NCI-H128 (cell line): ENCODE measurements around the gene ATP10A.
"Not testable (repeated sequence)": the region's sequence is repeated elsewhere in the genome, so short reads cannot be mapped to it uniquely, and the experiment has no call there.

Experiments used
- DNase-seq: peaks from one replicate; lab custom pipeline; 2025; ENCODE audit not compliant: unreplicated experiment; lab: John Stamatoyannopoulos, UW

The ATP10A gene

GRCh38 chr15:25667829-25668228 lies 195.3 kb downstream of the ATP10A start:
- DNase-seq, result no peak

- no peak for DNase-seq
Observed at GRCh38 chr15:25665913-25666312, 197.2 kb downstream of the ATP10A start.

GRCh38 chr15:25664761-25665160 lies 198.4 kb downstream of the ATP10A start:
- no peak for DNase-seq

- no peak for DNase-seq
Observed at GRCh38 chr15:25663515-25663914, 199.6 kb downstream of the ATP10A start.

GRCh38 chr15:25661898-25662297 lies 201.2 kb downstream of the ATP10A start:
- DNase-seq, result no peak

GRCh38 chr15:25659251-25659650 lies 203.9 kb downstream of the ATP10A start:
- DNase-seq, result no peak

GRCh38 chr15:25658560-25658959 lies 204.6 kb downstream of the ATP10A start:
- DNase-seq, result no peak

- DNase-seq, result no peak
Observed at GRCh38 chr15:25655207-25655948, 207.7 kb downstream of the ATP10A start.

GRCh38 chr15:25653371-25653770 lies 209.8 kb downstream of the ATP10A start:
- DNase-seq, result no peak

GRCh38 chr15:25652704-25653103 lies 210.4 kb downstream of the ATP10A start:
- no peak for DNase-seq

- no peak for DNase-seq
Observed at GRCh38 chr15:25649390-25649789, 213.7 kb downstream of the ATP10A start.

GRCh38 chr15:25643120-25643519 lies 220.0 kb downstream of the ATP10A start:
- no peak for DNase-seq

- no peak for DNase-seq
Observed at GRCh38 chr15:25641762-25642161, 221.4 kb downstream of the ATP10A start.

- no peak for DNase-seq
Observed at GRCh38 chr15:25641361-25641760, 221.8 kb downstream of the ATP10A start.

- DNase-seq, result not testable (repeated sequence)
Observed at GRCh38 chr15:25640959-25641358, 222.2 kb downstream of the ATP10A start.

GRCh38 chr15:25640381-25640780 lies 222.7 kb downstream of the ATP10A start:
- DNase-seq, result no peak

GRCh38 chr15:25636486-25636885 lies 226.6 kb downstream of the ATP10A start:
- DNase-seq, result not testable (repeated sequence)

- no peak for DNase-seq
Observed at GRCh38 chr15:25635191-25635590, 227.9 kb downstream of the ATP10A start.

- no peak for DNase-seq
Observed at GRCh38 chr15:25633862-25634261, 229.3 kb downstream of the ATP10A start.

- DNase-seq, result no peak
Observed at GRCh38 chr15:25631971-25632370, 231.2 kb downstream of the ATP10A start.
